Mononuclear cell (primary cell): ENCODE results near the gene SLC34A3. TPM values are rescaled to one million over a fixed set of nuclear protein-coding genes. Genes with fewer than 3 reads are reported as not detected.
"Not testable (repeated sequence)": the region's sequence is repeated elsewhere in the genome, so short reads cannot be mapped to it uniquely, and the experiment has no call there.

Experiments used
- H3K27me3 ChIP-seq: 2 replicates; pipeline ENCODE4 v1.6.0; 2011; ENCODE audit warnings: low read length, control low read depth; ENCODE audit not compliant: insufficient read depth
- H3K4me1 ChIP-seq: 2 replicates; pipeline ENCODE4 v1.5.1; 2011; ENCODE audit warnings: mild to moderate bottlenecking, low read length, control low read depth; ENCODE audit not compliant: insufficient read depth
- H3K4me3 ChIP-seq: 2 replicates; pipeline ENCODE4 v1.5.1; 2011; ENCODE audit warnings: mild to moderate bottlenecking, low read length, moderate library complexity
- H3K9me3 ChIP-seq: 2 replicates; pipeline ENCODE4 v1.5.1; 2011; ENCODE audit warnings: low read depth, mild to moderate bottlenecking, control low read depth, low read length
- total RNA-seq: library from RNA; depleted of rRNA; stranded (reverse); fragments of >200 nt; gene quantifications from one replicate; pipeline ENCODE4 v1.2.3, GENCODE V29; 2012

SLC34A3 gene
- total RNA-seq, 1 donor = not detected

GRCh38 chr9:137247135-137247915, 16.6 kb downstream of the SLC34A3 start:
- Histone ChIP-seq H3K9me3 (no peaks in the 10 kb centered on the region), H3K27me3 (no peaks in the 10 kb centered on the region), H3K4me1 (peaks cover 10% of the 10 kb centered on the region), H3K4me3 (no peak overlapping the region)

GRCh38 chr9:137247916-137248175, 17.1 kb downstream of the SLC34A3 start:
- H3K9me3 ChIP-seq = no peaks in the 10 kb centered on the region
- H3K27me3 ChIP-seq = no peaks in the 10 kb centered on the region
- peaks cover 5% of the 10 kb centered on the region for H3K4me1 ChIP-seq
- H3K4me3 ChIP-seq = no peak overlapping the region

GRCh38 chr9:137250329-137251193, 19.9 kb downstream of the SLC34A3 start:
- Histone ChIP-seq H3K9me3 (no peaks in the 10 kb centered on the region), H3K27me3 (no peaks in the 10 kb centered on the region), H3K4me1 (peaks cover 10% of the 10 kb centered on the region), H3K4me3 (no peak overlapping the region)

- peaks cover 15% of the 10 kb centered on the region for H3K4me1 ChIP-seq
- no peak within 1 kb of the TSS for H3K4me3 ChIP-seq
- no peaks in the 10 kb centered on the region for H3K27me3 ChIP-seq
- H3K9me3 ChIP-seq = no peaks in the 10 kb centered on the region
Observed at GRCh38 chr9:137251194-137251461, 20.4 kb downstream of the SLC34A3 start, which contains the start of gene STPG3. Gene STPG3 (plus strand): TSS chr9:137251286. CDS start chr9:137251287, 1 bp downstream.

- H3K4me3 ChIP-seq = no peak overlapping the region
- H3K27me3 ChIP-seq = no peaks in the 10 kb centered on the region
- no peaks in the 10 kb centered on the region for H3K9me3 ChIP-seq
- peaks cover 20% of the 10 kb centered on the region for H3K4me1 ChIP-seq
Observed at GRCh38 chr9:137251490-137252268, 21.0 kb downstream of the SLC34A3 start.

- Histone ChIP-seq H3K27me3 (no peaks in the 10 kb centered on the region), H3K4me1 (peaks cover 25% of the 10 kb centered on the region), H3K9me3 (no peaks in the 10 kb centered on the region), H3K4me3 (no peak overlapping the region)
Observed at GRCh38 chr9:137252555-137253506, 22.1 kb downstream of the SLC34A3 start.

GRCh38 chr9:137253717-137254623, 23.3 kb downstream of the SLC34A3 start:
- Histone ChIP-seq H3K4me1 (peaks cover 25% of the 10 kb centered on the region), H3K9me3 (no peaks in the 10 kb centered on the region), H3K4me3 (no peak overlapping the region), H3K27me3 (no peaks in the 10 kb centered on the region)

GRCh38 chr9:137254624-137255447, 24.1 kb downstream of the SLC34A3 start, which contains the start of gene NELFB:
Gene NELFB (plus strand): TSS chr9:137255327.
- H3K9me3 ChIP-seq = no peaks in the 10 kb centered on the region
- H3K4me1 ChIP-seq = peaks cover 25% of the 10 kb centered on the region
- no peaks in the 10 kb centered on the region for H3K27me3 ChIP-seq
- peak within 1 kb of the TSS; percentile 88 for H3K4me3 ChIP-seq

GRCh38 chr9:137255448-137256114, 24.9 kb downstream of the SLC34A3 start:
- no peaks in the 10 kb centered on the region for H3K27me3 ChIP-seq
- no peaks in the 10 kb centered on the region for H3K9me3 ChIP-seq
- H3K4me1 ChIP-seq = peaks cover 25% of the 10 kb centered on the region
- H3K4me3 ChIP-seq = peak overlapping the region; percentile 88

- no peak overlapping the region for H3K4me3 ChIP-seq
- no peaks in the 10 kb centered on the region for H3K9me3 ChIP-seq
- no peaks in the 10 kb centered on the region for H3K27me3 ChIP-seq
- H3K4me1 ChIP-seq = peaks cover 25% of the 10 kb centered on the region
Observed at GRCh38 chr9:137256362-137256761, 25.7 kb downstream of the SLC34A3 start.

- Histone ChIP-seq H3K27me3 (no peaks in the 10 kb centered on the region), H3K4me3 (no peak overlapping the region), H3K4me1 (peaks cover 25% of the 10 kb centered on the region), H3K9me3 (no peaks in the 10 kb centered on the region)
Observed at GRCh38 chr9:137256856-137257255, 26.2 kb downstream of the SLC34A3 start.

GRCh38 chr9:137262173-137262908, 31.6 kb downstream of the SLC34A3 start:
- H3K9me3 ChIP-seq, H3K4me3 ChIP-seq, H3K4me1 ChIP-seq, H3K27me3 ChIP-seq: not testable (repeated sequence)
